ENCODE measurements around the gene TOR1AIP2.

GRCh38 chr1:179925302-179925701, 47.7 kb upstream of the TOR1AIP2 start:
- TF ChIP-seq POLR2A (IDR thresholded peaks at IDR 0.05): no peak
- TF ChIP-seq, protein P1, sequence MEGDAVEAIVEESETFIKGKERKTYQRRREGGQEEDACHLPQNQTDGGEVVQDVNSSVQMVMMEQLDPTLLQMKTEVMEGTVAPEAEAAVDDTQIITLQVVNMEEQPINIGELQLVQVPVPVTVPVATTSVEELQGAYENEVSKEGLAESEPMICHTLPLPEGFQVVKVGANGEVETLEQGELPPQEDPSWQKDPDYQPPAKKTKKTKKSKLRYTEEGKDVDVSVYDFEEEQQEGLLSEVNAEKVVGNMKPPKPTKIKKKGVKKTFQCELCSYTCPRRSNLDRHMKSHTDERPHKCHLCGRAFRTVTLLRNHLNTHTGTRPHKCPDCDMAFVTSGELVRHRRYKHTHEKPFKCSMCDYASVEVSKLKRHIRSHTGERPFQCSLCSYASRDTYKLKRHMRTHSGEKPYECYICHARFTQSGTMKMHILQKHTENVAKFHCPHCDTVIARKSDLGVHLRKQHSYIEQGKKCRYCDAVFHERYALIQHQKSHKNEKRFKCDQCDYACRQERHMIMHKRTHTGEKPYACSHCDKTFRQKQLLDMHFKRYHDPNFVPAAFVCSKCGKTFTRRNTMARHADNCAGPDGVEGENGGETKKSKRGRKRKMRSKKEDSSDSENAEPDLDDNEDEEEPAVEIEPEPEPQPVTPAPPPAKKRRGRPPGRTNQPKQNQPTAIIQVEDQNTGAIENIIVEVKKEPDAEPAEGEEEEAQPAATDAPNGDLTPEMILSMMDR (IDR thresholded peaks at IDR 0.05): no peak

Data from thyroid gland (tissue), 4 donors.